Activated gamma-delta T cell treated with Interleukin-2 at 50 U/mL for 16 hours (primary cell): ENCODE measurements around the gene ABR.
A peak's percentile ranks its signal among the peaks of the same experiment; 100 is the strongest.
"Not testable (repeated sequence)": the region's sequence is repeated elsewhere in the genome, so short reads cannot be mapped to it uniquely, and the experiment has no call there.

Source experiments
- DNase-seq: peaks from one replicate; pipeline ENCODE4 v3.0.0-alpha.2; 2020

The ABR gene

DNA sequence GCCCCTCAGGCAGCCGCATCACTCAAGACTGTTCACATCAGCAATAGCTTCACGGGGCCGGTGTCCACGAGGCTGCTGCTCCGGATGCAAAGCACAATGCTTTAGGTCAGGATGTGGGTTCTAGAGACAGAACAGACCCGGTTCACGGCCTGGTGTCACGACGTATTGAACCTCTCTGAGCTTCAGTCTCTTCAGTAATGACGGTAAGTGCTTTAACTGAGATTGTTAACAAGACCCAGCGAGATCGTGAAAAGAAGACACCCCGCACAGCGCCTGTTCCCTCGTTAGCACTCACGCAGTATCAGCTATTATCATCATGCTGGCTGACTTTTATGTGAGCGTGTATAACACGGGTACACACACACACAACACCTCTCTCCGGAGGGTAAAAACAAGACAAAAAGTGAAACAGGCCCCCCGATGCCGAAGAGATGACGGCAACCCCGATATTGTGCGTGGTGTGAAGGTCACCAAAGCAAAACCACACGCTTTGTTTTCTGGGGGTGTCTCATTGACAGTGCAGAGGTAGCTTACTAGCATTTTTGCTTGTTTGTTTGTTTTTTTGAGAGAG is 21.4 kb upstream of the ABR start:
- peak; percentile 69 for DNase-seq

GRCh38 chr17:1199271-1199743 is 19.5 kb upstream of the ABR start:
- not testable (repeated sequence) for DNase-seq

DNA sequence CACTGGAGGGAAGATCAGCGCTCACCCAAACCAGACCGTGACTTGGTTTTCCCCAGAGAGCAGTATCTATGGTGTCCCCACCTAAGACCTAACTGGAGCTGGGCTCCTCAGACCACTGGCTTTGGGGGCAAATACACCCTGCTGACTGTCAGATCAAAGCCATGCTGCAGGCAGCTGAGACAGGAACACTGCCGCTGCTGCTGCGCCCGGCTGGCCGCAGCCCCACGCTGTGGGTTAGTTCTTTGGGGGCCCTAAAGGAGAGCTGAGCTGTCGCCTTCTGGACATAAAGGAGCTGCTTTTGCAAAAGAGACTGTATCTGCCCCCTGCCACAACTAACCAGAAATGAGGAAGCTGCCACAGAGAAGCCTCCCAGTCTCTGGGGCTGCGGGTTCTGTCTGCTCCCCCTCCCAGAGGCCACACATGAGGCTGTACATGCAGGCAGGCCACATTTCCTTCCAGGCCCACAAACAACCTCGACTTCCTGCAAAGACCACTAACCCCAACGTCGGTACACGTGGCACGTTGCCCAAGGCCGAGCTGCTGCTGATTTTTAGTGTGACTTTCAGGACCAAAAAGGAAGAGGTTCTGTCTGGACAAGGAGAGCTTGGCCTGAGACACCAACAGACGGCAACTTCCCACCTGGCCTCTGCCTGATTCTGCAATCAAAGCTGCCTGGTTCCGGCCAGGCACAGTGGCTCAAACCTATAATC is 18.2 kb upstream of the ABR start:
- peak; percentile 76 for DNase-seq

DNA sequence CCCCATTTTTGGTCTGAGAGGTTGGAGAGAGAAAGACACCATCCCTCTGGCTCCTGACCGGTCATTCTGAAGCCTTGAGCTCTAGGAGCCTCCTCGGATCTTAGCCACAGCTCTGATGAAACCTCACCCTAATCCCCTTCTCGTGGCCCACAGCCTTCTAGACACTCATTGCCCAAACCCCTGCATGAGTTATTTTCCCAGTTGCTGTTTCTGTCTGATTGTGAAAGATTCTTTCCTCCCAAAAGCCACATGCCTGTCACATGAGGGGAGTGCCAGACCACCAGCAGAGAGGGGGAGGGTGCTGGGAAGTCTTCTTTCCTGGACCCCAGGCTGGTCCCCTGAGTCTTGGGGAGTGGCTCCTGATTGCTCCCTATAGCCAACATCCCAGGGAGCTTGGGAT is 17.6 kb upstream of the ABR start:
- DNase-seq, result no peak

GRCh38 chr17:1196946-1197345 is 17.2 kb upstream of the ABR start:
- DNase-seq, result no peak

DNA sequence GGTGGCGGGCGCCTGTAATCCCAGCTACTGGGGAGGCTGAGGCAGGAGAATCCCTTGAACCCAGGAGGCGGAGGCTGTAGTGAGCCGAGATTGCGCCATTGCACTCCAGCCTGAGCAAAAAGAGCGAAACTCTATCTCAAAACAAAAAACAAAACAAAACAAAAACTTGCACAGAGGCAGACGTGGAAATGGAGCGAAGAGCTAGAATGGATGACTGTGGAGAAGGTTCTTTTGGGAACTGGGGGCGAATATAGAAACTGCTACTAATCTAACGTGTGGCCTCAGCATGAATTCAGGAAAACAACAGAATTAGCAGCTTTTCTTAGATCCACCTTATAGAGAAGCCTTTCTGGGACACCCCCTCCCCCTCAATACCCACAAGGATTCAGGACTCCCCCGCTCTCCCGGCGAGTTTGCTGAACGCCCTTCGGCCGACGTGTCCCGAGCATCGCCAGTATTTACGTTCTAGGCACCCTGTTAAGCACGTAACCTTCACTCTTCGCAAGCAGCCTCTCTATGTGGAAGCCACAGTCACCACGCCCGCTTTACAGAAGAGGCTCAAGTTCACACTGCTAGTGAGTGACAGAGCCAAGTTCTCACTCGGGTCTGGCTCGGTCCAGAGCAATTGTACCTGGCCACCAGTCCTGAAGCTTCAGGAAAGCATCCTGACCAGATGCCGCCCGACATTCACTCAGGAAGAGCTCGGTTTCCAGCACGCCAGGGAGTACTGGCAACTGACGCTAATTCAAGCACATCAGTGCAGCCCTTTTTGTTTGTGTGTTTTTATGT is 13.3 kb upstream of the ABR start:
- no peak for DNase-seq

- no peak for DNase-seq
Measured at GRCh38 chr17:1190751-1191331, 11.1 kb upstream of the ABR start.

DNA sequence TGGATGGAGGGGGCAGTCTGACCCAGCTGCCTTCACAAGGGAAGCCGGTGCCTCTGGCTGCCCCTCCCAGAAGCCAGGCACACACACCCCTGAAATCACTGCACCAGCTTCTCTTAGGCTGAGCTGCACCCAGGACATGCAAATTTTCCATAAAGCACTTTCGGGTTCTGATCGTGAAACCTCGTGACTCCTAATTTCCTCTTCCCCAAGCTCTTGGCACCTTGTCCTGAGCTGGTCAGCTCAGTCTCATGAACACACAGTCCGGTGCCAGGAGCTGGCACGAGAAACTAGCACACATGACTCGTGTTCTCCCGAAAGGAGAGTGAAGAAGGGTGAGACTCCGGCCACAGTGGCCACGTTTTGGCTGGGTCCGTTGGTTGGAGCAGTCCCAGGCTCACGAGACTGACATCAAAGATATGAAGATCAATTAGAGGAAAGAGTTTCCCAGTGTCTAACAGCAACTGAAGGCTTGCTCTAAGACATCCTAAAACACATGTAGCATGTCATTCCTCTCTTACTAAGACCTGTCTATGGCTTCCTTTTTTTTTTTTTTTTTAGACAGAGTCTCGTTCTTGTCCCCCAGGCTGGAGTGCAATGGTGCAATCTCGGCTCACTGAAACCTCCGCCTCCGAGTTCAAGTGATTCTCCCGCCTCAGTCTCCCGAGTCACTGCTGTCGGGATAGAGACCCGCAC is 9.2 kb upstream of the ABR start:
- no peak for DNase-seq

DNA sequence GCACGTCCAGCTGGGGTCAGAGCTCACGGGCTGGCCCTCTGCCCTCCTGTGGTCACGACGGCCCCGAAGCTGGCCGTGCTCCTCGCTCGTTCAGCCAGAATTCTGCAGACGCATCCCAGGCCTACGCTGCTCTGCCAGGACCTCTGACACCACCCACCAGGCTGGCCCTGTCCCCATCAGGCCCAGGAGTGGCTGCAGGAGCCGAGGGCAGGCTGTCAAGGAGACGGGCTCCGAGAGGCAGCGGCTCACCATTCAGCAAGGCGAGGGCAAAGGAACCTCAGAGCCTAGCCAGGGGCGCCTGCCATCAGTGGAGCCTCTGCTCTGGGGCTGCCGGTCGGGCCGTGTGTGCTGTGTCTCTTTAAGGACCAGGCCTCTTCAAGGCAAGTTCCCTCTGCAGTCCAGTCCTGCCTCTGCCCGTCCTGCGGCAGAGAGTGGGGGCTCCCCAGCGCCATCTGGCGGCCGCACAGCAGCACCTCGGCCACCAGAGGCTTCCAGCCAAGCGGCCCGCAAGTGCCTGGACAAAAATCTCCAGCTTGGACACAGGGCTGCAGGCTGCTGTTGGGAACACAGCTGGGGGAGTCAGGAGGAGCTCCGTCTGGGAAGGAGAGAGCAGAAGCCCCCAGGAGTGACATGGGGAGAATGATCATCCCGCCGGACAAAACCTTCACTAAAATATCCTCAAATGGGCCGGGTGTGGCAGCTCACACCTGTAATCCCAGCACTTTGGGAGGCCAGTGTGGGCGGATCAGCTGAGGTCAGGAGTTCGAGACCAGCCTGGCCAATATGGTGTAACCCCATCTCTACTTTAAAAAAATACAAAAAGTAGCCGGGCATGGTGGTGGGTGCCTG is 7.4 kb upstream of the ABR start:
- DNase-seq, result peak; percentile 72

GRCh38 chr17:1186214-1186820 is 6.5 kb upstream of the ABR start:
- no peak for DNase-seq

DNA sequence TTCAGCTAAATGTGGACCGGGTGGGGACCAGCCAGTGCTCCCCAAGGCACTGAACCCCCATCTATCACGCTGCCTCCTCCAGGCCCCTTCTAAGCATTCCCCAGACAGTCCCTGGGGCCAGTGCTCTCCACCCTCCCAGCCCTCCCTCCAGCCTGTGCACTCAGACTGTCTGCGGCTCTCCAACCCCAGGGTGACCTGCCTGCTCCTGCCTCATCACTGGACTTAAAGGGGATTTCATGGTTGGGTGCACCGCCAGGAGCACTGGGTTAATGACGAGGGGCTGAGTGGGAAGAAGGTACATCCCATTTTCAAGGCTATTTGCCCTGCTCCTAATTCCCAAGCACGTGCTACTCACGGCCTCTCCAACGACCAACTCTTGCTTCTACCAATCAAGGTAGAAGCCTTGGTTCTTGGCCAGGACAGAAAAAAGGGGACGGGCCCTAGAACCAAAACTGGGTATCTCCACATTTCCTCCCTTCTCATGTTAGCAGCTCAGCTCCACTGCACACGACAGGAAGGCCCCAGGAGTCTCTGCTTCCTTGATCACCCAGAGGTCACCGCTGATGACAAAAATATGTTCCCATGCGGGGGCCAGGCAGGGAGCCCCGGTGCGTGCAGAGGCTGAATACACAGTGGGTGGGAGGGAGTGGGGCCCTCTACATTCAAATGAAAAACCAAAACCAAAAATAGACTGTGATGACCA is 3.5 kb upstream of the ABR start:
- DNase-seq, result no peak

- DNase-seq, result no peak
Measured at GRCh38 chr17:1182811-1183170, 3.0 kb upstream of the ABR start.

- no peak for DNase-seq
Measured at GRCh38 chr17:1181753-1182137, 2.0 kb upstream of the ABR start.

GRCh38 chr17:1180958-1181752 is 1.4 kb upstream of the ABR start:
- no peak for DNase-seq

DNA sequence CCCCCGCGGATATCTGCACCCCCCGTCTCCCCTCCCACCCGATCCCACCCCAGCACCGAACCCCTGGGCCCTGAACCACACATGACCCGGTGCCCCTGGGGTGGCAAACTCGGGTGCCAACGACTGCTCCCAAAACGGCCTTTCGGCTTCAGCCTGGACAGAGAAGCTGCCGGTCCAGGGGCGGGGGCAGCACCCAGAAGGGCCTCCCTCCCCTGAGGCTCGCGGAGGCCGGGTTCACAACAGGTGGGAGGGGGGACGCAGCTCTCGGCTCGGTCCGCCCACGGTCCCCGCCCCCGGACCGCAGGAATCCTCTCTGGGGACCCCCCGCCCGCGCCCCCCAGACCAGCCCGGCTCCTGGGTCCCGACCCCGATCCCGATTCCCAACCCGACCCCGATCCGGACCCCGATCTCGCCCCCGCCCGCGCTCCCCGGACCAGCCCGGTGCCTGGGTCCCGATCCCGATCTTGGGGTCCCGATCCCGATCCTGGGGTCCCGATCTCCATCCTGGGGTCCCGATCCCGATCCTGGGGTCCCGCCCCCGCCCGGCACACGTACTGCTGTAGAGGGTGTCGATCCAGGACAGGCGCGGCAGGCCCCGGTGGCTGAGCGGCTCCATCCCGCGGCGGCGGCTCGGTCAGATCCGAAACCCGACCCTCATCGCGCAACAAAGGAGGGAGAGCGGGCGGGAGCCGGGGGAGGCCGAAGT is 516 bp downstream of the ABR start:
- DNase-seq, result no peak

GRCh38 chr17:1177016-1177700 is 2.6 kb downstream of the ABR start:
- DNase-seq, result no peak

GRCh38 chr17:1174263-1174880 is 5.4 kb downstream of the ABR start:
- DNase-seq, result no peak
